Transverse colon (tissue), 3 donors: ENCODE results near the gene CASQ1.

Experiments used
- CTCF ChIP-seq, 5 experiments: fragments of 200-600 bp in 3 of 5; fragments of 450-650 bp in 2 of 5; sonication (generic) in 3 of 5; IDR thresholded peaks; 1 replicate in 2 of 5; 2 replicates in 3 of 5; pipeline ENCODE4 v1.5.1; 2016 to 2017; ENCODE audit warnings: antibody characterized with exemption in 5 of 5, inconsistent platforms in 3 of 5, mild to moderate bottlenecking in 2 of 5, moderate library complexity in 1 of 5
- EP300 ChIP-seq: sonication (generic); formaldehyde crosslinking; IDR thresholded peaks from one replicate; pipeline ENCODE4 v1.6.1; 2017; ENCODE audit warnings: antibody characterized with exemption, low read depth
- POLR2A ChIP-seq: fragments of 450-650 bp; IDR thresholded peaks from one replicate; pipeline ENCODE4 v1.6.1; 2016; ENCODE audit warnings: antibody characterized with exemption, mild to moderate bottlenecking, moderate library complexity

GRCh38 chr1:160197231-160197630, 6.9 kb downstream of the CASQ1 start:
- TF ChIP-seq CTCF (IDR thresholded peaks at IDR 0.05) = no peak
- TF ChIP-seq EP300 = no peak
- TF ChIP-seq POLR2A = no peak
